ENCODE measurements around the gene PABPN1L.

GRCh38 chr16:88913001-88913612 is 46.6 kb upstream of the PABPN1L start:
- TF ChIP-seq CTCF (IDR thresholded peaks at IDR 0.05): no peak
- TF ChIP-seq POLR2A (IDR thresholded peaks at IDR 0.05): no peak

Data from right lobe of liver (tissue), 4 donors.